ENCODE results near the gene DMC1.

DMC1 gene

GRCh38 chr22:38497869-38498268 is 72.1 kb downstream of the DMC1 start:
- no peak for TF ChIP-seq TOX (CRISPR knock-in tag; IDR thresholded peaks at IDR 0.05; ENCODE audit: borderline replicate concordance)
- TF ChIP-seq ARNTL (CRISPR knock-in tag; IDR thresholded peaks at IDR 0.05; ENCODE audit: borderline replicate concordance, low read depth), result no peak
- TF ChIP-seq ZFP30 (CRISPR knock-in tag; IDR thresholded peaks at IDR 0.05), result no peak
- TF ChIP-seq ZNF70 (CRISPR knock-in tag; IDR thresholded peaks at IDR 0.05), result no peak
- TF ChIP-seq CSDC2 (CRISPR knock-in tag; IDR thresholded peaks at IDR 0.05), result no peak
- no peak for TF ChIP-seq ZFP3 (CRISPR knock-in tag; IDR thresholded peaks at IDR 0.05)
- no peak for TF ChIP-seq GLIS3 (CRISPR knock-in tag; IDR thresholded peaks at IDR 0.05)
- no peak for TF ChIP-seq BACH2 (CRISPR knock-in tag; IDR thresholded peaks at IDR 0.05; ENCODE audit: borderline replicate concordance)
- TF ChIP-seq POU6F1 (CRISPR knock-in tag; IDR thresholded peaks at IDR 0.05; ENCODE audit: borderline replicate concordance, low read depth), result no peak
- no peak for TF ChIP-seq ZNF565 (CRISPR knock-in tag; conservative IDR thresholded peaks at IDR 0.05; ENCODE audit: low read depth)
- no peak for TF ChIP-seq TCF4 (CRISPR knock-in tag; IDR thresholded peaks at IDR 0.05; ENCODE audit: borderline replicate concordance)
- TF ChIP-seq CREB5 (CRISPR knock-in tag; IDR thresholded peaks at IDR 0.05; ENCODE audit: low read depth), result no peak
- no peak for TF ChIP-seq PATZ1 (CRISPR knock-in tag; IDR thresholded peaks at IDR 0.05; ENCODE audit: borderline replicate concordance)
- no peak for TF ChIP-seq TSHZ2 (CRISPR knock-in tag; IDR thresholded peaks at IDR 0.05)
- TF ChIP-seq ZNF8 (CRISPR knock-in tag; IDR thresholded peaks at IDR 0.05), result no peak
- no peak for TF ChIP-seq ISL1 (CRISPR knock-in tag; IDR thresholded peaks at IDR 0.05)

GRCh38 chr22:38494939-38495338 is 75.0 kb downstream of the DMC1 start:
- no peak for TF ChIP-seq GLIS3 (CRISPR knock-in tag; IDR thresholded peaks at IDR 0.05)
- no peak for TF ChIP-seq OSR1 (CRISPR knock-in tag; IDR thresholded peaks at IDR 0.05)
- TF ChIP-seq ISL1 (CRISPR knock-in tag; IDR thresholded peaks at IDR 0.05), result no peak
- TF ChIP-seq CSDC2 (CRISPR knock-in tag; IDR thresholded peaks at IDR 0.05), result no peak
- TF ChIP-seq PPARA (CRISPR knock-in tag; IDR thresholded peaks at IDR 0.05; ENCODE audit: borderline replicate concordance), result no peak
- no peak for TF ChIP-seq ESRRG (CRISPR knock-in tag; IDR thresholded peaks at IDR 0.05)
- no peak for TF ChIP-seq ZC3H10 (CRISPR knock-in tag; IDR thresholded peaks at IDR 0.05)
- no peak for TF ChIP-seq CREB5 (CRISPR knock-in tag; IDR thresholded peaks at IDR 0.05; ENCODE audit: low read depth)
- TF ChIP-seq BACH2 (CRISPR knock-in tag; IDR thresholded peaks at IDR 0.05; ENCODE audit: borderline replicate concordance), result no peak
- TF ChIP-seq POU6F1 (CRISPR knock-in tag; IDR thresholded peaks at IDR 0.05; ENCODE audit: borderline replicate concordance, low read depth), result no peak
- TF ChIP-seq ZNF70 (CRISPR knock-in tag; IDR thresholded peaks at IDR 0.05), result no peak
- no peak for TF ChIP-seq RARB (CRISPR knock-in tag; IDR thresholded peaks at IDR 0.05)
- TF ChIP-seq ARNTL (CRISPR knock-in tag; IDR thresholded peaks at IDR 0.05; ENCODE audit: borderline replicate concordance, low read depth), result no peak
- TF ChIP-seq CSRNP3 (CRISPR knock-in tag; IDR thresholded peaks at IDR 0.05), result no peak
- TF ChIP-seq ZNF8 (CRISPR knock-in tag; IDR thresholded peaks at IDR 0.05), result no peak
- no peak for TF ChIP-seq ZNF565 (CRISPR knock-in tag; conservative IDR thresholded peaks at IDR 0.05; ENCODE audit: low read depth)
- TF ChIP-seq PATZ1 (CRISPR knock-in tag; IDR thresholded peaks at IDR 0.05; ENCODE audit: borderline replicate concordance), result no peak
- no peak for TF ChIP-seq TOX (CRISPR knock-in tag; IDR thresholded peaks at IDR 0.05; ENCODE audit: borderline replicate concordance)
- no peak for TF ChIP-seq ZFP30 (CRISPR knock-in tag; IDR thresholded peaks at IDR 0.05)
- TF ChIP-seq TCF4 (CRISPR knock-in tag; IDR thresholded peaks at IDR 0.05; ENCODE audit: borderline replicate concordance), result no peak
- ATAC-seq, result no peak

More at GRCh38 chr22:38497869-38498268, 72.1 kb downstream of the DMC1 start:
- ATAC-seq, result no peak
